ENCODE results near the gene CAMSAP1. TPM values are rescaled to one million over a fixed set of nuclear protein-coding genes. Genes with fewer than 3 reads are reported as not detected.

The CAMSAP1 gene
- total and polyA plus RNA-seq, 10 donors: 2.4 to 34.3 (median 19.8) TPM

- intact Hi-C loops (cut with DNase I; ENCODE audit: low total_unique reads): loop anchor here (5.0 kb wide), 1 partner anchor 55 kb away; the partner anchor contains the start of gene UBAC1
- peaks cover 29 to 78% (median 60%) of the 10 kb centered on the region in 6 donors for H3K4me1 ChIP-seq
- peak; percentile 92 for DNase-seq
- H3K36me3 ChIP-seq: peaks cover 0 to 17% (median 4%) of the 10 kb centered on the region in 6 donors
- peak overlapping the region; percentile 48 to 98 (median 71) for H3K4me3 ChIP-seq
- 0 to 2% (median 1%) methylated on average over 17 to 69 of the region's 69 CpGs; no CpG with 5 or more reads in 2 of the 5 donors for WGBS, 5 donors
- no peaks in the 10 kb centered on the region for H3K9me3 ChIP-seq
- TF ChIP-seq POLR2A (IDR thresholded peaks at IDR 0.05) (no peak), CTCF (IDR thresholded peaks at IDR 0.05 in 8 of 11, conservative IDR thresholded peaks at IDR 0.05 in 3 of 11) (no peak), POLR2AphosphoS5 (IDR thresholded peaks at IDR 0.05) (no peak)
- peak overlapping the region in 6 of 8 donors; percentile 15 to 92 (median 67) for H3K27ac ChIP-seq
- no peaks in the 10 kb centered on the region for H3K27me3 ChIP-seq (replicated peaks in 1 of 7)
These were observed 328 bp downstream of the CAMSAP1 start for GRCh38 chr9:135907006-135907430.

- H3K27ac ChIP-seq: peak overlapping the region in 7 of 8 donors; percentile 15 to 92 (median 66)
- DNase-seq: peak; percentile 89
- TF ChIP-seq CTCF (IDR thresholded peaks at IDR 0.05 in 8 of 11, conservative IDR thresholded peaks at IDR 0.05 in 3 of 11) (no peak), POLR2AphosphoS5 (IDR thresholded peaks at IDR 0.05) (peak in 1 of 3 donors; percentile 19)
- peaks cover 29 to 84% (median 60%) of the 10 kb centered on the region in 6 donors for H3K4me1 ChIP-seq
- no peaks in the 10 kb centered on the region for H3K9me3 ChIP-seq
- peak overlapping the region; percentile 48 to 98 (median 71) for H3K4me3 ChIP-seq
- H3K27me3 ChIP-seq (replicated peaks in 1 of 7): no peaks in the 10 kb centered on the region
- peaks cover 0 to 11% (median 1%) of the 10 kb centered on the region in 6 donors for H3K36me3 ChIP-seq
- intact Hi-C loops (cut with DNase I; ENCODE audit: low total_unique reads): loop anchor here (5.0 kb wide), 1 partner anchor 56 kb away; the partner anchor contains the start of gene UBAC1
- 2 to 7% (median 3%) methylated on average over 12 to 70 of the region's 70 CpGs for WGBS, 5 donors
These were observed 898 bp downstream of the CAMSAP1 start for GRCh38 chr9:135906291-135907005.

GRCh38 chr9:135905380-135906258 is 1.7 kb downstream of the CAMSAP1 start:
- Histone ChIP-seq H3K36me3 (peaks cover 0 to 3% (median 0%) of the 10 kb centered on the region in 6 donors), H3K27ac (peak overlapping the region in 7 of 8 donors; percentile 15 to 92 (median 66)), H3K27me3 (replicated peaks in 1 of 7) (no peaks in the 10 kb centered on the region), H3K9me3 (no peaks in the 10 kb centered on the region), H3K4me3 (peak overlapping the region in 7 of 8 donors; percentile 48 to 98 (median 85)), H3K4me1 (peaks cover 29 to 79% (median 60%) of the 10 kb centered on the region in 6 donors)
- peak; percentile 70 for DNase-seq
- no peak for TF ChIP-seq POLR2A (IDR thresholded peaks at IDR 0.05)
- TF ChIP-seq CTCF (IDR thresholded peaks at IDR 0.05 in 8 of 11, conservative IDR thresholded peaks at IDR 0.05 in 3 of 11): no peak
- no peak for TF ChIP-seq POLR2AphosphoS5 (IDR thresholded peaks at IDR 0.05)
- WGBS, 5 donors: 67 to 72% (median 68%) methylated on average over 23 of the region's 23 CpGs
- intact Hi-C loops (cut with DNase I; ENCODE audit: low total_unique reads): loop anchor here (5.0 kb wide), 1 partner anchor 57 kb away; the partner anchor contains the start of gene UBAC1
